GM23338 (cell line): ENCODE measurements around the gene CTNNA3.

Source experiments
- CREB1 ChIP-seq: fragments of 250-450 bp; sonication (Bioruptor Pico); IDR thresholded peaks from 2 replicates; pipeline ENCODE4 v1.5.0; 2020; ENCODE audit warnings: low read depth, mild to moderate bottlenecking, moderate library complexity
- CTCF ChIP-seq, 2 experiments: fragments of 200-600 bp in 1 of 2; sonication (generic) in 1 of 2; conservative IDR thresholded peaks; 2 replicates each; pipeline versions ENCODE4 v1.5.1 to v1.6.1; 2016 to 2017; ENCODE audit warnings: antibody characterized with exemption in 2 of 2, low read depth in 2 of 2, mild to moderate bottlenecking in 2 of 2, moderate library complexity in 1 of 2
- ETS1 ChIP-seq: IDR thresholded peaks from 2 replicates; pipeline ENCODE4 v1.6.1; 2016; ENCODE audit warnings: antibody characterized with exemption
- EZH2 ChIP-seq: fragments of 200-600 bp; sonication (generic); IDR thresholded peaks from one replicate; pipeline ENCODE4 v1.8.0; 2017; ENCODE audit warnings: antibody characterized with exemption, mild to moderate bottlenecking, low read depth; ENCODE audit not compliant: unreplicated experiment
- EZH2phosphoT487 ChIP-seq: fragments of 200-600 bp; sonication (generic); IDR thresholded peaks from one replicate; pipeline ENCODE4 v1.8.1; 2018; ENCODE audit warnings: antibody characterized with exemption; ENCODE audit not compliant: unreplicated experiment
- JUNB ChIP-seq: IDR thresholded peaks from one replicate; pipeline ENCODE4 v1.6.1; 2016; ENCODE audit warnings: antibody characterized with exemption; ENCODE audit not compliant: unreplicated experiment
- NANOG ChIP-seq: IDR thresholded peaks from 2 replicates; pipeline ENCODE4 v1.6.1; 2016; ENCODE audit warnings: antibody characterized with exemption, borderline replicate concordance
- POLR2AphosphoS5 ChIP-seq: IDR thresholded peaks from 2 replicates; pipeline ENCODE4 v1.6.1; 2016; ENCODE audit warnings: antibody characterized with exemption, low read depth
- REST ChIP-seq: IDR thresholded peaks from one replicate; pipeline ENCODE4 v1.6.1; 2018; ENCODE audit warnings: antibody characterized with exemption; ENCODE audit not compliant: unreplicated experiment
- STAT1 ChIP-seq: IDR thresholded peaks from one replicate; pipeline ENCODE4 v1.6.1; 2016; ENCODE audit warnings: antibody characterized with exemption; ENCODE audit not compliant: unreplicated experiment
- ZNF114 ChIP-seq: fragments of 250-450 bp; sonication (Bioruptor Pico); IDR thresholded peaks from 2 replicates; pipeline ENCODE4 v1.5.0; 2020; ENCODE audit warnings: mild to moderate bottlenecking, moderate library complexity
- ZNF331 ChIP-seq: fragments of 250-450 bp; sonication (Bioruptor Pico); IDR thresholded peaks from 2 replicates; pipeline ENCODE4 v1.5.0; 2020; ENCODE audit warnings: low read depth, mild to moderate bottlenecking, moderate library complexity

- TF ChIP-seq REST (no peak), CTCF (conservative IDR thresholded peaks at IDR 0.05; ENCODE audit: low read depth in 2 of 2) (no peak), EZH2 (no peak), NANOG (no peak), POLR2AphosphoS5 (no peak), CREB1 (CRISPR knock-in tag) (no peak), EZH2phosphoT487 (no peak), ZNF114 (CRISPR knock-in tag) (no peak), JUNB (no peak), ZNF331 (CRISPR knock-in tag) (no peak), ETS1 (no peak), STAT1 (no peak)
Observed at GRCh38 chr10:66239062-66239461, 1456.9 kb downstream of the CTNNA3 start.
